Measurements from ENCODE around the gene HUS1.
"Not testable (repeated sequence)": the region's sequence is repeated elsewhere in the genome, so short reads cannot be mapped to it uniquely, and the experiment has no call there.

HUS1 gene

DNA sequence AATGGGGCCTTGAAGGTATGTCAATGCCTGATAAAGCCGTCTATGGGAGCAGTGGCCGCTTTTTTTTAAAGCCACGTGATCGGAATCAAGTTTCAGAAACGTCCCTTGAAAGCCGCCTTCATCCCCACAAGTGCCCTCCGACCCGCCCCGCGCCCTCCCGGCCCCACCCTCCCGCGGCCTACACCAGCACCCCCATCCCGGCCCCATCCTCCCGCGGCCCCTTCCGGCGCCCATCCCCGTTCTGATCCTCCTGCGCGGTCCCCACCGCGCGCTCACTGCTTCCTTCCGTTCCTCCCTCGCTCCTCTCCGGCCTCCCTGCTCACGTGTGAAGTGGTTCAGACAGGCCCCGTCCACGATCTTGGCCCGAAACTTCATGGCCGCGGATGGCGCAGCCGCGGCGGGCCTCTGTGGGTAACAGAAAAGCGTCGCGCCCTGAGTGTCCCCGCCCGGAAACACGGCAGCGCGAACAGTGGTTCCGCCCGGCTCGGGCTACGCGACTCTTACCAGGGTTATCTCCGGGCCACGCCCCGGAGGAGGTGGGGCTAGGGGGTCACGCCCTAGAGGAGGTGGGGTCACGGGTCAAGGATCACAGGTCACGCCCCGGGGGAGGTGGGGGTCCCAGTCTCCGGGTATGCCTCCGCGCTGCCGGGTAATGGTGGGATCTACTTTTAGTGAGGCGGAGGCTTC is at the start of gene HUS1:
Gene HUS1 (minus strand): TSS at position 471 of the 687 bp plus-strand sequence. CDS start 96 bp downstream, at position 375.
- peak; percentile 94 to 95 for DNase-seq

DNA sequence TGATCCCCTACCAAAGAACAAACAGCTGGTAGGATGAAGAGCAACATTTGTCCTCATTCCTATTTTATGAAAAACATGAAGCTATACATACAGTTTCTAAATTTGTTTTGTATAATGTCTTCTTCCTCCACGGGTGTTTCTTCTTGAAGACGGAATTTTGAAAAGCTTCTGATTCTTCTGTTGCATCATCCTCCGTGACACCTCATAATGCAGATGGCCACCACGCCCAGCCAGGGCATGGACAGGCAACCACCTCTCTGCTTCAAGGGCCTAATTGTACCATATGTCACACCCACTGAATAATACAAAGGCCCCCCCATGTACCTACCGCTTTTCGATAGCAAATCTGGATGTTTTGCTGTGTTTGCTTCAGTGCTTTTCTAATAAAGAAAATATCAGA is 49.5 kb upstream of the HUS1 start, which contains the start of gene SUN3:
Gene SUN3 (minus strand): TSS at position 170 of the 400 bp plus-strand sequence. CDS start 169 bp downstream, at position 1.
- DNase-seq, result no peak

DNA sequence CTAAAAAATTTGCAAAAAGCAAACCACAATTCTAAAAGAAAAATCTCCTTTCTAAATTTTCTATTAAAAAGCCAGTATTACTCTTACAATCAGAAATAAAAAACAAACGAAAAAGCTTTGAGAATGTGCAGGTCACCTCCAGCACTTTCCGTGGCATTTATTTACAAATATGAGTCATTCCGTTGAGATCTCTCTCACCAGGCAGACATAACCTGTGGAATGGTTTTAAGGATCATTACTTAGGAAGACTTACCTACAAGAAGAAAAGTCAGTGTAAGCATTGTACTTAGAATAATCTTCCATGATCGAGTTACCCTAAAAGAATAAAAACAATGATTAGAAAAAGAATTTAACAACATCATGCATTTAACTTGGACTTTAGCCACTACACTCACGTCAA is 46.2 kb upstream of the HUS1 start:
- no peak for DNase-seq

DNA sequence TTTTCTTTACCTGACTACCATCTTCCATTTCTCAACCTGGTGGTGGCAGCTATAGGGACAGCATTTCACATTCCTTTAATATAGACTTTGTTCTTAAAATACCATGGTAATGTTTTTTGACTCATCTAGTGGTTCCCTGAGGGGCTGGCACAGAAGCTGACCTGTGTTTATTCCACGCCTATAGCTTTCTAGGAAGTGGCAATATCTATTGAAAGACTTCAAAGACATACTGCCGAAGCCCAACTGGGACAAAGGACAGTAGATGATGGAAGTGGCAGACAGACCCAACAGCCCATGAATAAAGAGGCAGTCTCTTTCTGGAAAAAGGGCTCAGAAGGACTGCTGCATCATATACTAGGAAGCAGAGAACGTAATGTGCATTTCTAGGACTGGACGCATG is 38.3 kb upstream of the HUS1 start:
- DNase-seq, result no peak

DNA sequence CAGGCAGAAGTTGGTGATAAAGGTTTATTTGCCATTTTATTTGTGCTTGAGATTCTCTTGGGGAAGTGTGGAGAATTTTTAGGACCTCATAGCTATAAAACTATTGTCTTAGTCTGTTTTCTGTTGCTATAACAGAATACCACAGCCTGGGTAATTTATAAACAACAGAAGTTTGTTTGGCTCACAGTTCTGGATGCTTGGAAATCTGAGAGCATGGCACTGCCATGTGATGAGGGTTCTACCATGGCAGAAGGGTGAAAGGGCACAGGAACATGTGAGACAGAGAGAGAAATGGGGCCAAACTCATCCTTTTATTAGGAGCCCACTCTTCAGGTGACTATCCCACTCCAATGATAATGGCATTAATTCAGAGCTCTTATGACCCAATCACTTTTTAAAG is 37.2 kb upstream of the HUS1 start:
- DNase-seq, result no peak

DNA sequence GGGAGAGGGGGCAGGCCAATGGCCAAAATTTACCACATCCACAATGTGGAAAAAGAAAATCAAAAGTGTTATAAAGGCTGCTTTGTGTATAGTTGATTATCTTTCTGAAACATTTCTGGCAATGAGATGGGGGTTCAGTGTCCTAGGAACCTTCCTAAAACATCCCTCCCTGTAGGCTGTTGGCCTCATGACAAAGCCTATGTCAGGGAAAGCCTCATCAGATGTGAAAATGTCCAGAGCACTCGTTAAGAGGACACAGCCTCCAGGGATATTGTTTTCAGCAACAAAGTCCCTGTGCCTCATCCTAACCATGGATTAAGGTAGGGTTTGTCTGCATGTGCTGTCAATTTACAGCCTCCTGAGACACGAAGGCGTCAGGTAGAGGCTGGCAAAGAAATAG is 32.5 kb upstream of the HUS1 start:
- no peak for DNase-seq

DNA sequence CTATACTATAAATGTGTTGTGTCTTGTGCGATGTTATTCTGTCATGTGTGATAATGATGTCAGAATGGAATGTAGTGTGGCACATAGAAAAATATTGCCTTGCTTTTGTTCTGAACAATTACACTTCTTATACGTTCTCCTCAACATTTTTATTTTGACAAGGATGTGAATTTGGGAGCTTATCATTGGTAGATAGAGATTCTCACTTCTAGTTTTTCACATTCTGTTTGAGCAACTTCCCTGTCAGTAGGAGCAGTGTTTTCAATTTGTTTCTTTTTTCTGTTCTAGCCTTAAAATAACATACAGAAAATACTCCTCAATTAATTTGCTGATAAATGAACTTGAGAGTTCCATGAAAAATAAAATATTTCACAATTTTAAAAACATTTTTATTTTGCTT is 31.9 kb upstream of the HUS1 start:
- no peak for DNase-seq

DNA sequence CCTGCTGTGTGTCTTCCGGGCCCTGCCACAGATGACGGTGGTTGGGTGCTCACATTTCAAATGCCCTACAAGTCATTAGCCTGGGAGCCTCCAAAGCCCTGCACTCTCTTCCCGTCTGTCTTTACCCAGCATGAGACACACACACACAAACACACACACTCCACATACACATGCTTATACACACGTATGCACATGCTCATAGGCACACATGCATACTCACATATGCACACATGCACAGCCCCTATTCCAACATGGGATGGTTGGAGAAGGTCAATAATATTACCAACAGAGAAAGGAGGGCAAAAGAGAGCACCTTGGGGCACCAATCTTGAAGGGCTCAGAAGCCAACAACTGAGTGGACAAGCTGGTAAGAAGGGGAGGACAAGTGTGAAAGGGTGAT is 30.5 kb upstream of the HUS1 start:
- DNase-seq, result no peak

DNA sequence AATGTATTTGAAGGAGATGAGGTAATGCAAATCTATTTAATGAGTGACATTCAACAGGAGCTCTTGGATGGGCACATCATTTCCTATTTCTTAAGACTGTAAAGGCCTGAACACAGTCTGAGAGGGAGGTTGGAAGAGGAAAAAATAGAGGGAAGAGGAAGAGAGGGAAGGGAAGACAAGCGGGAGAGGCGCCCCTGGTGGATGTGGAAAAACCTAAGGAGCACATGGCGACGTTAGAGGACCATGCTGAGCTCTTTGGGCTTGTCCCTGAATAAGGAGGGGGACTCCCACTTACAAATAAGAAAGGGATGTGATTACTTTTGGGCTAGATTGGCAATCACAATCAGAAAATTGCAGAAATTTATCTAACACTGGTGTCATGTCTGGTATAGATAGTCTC is 29.8 kb upstream of the HUS1 start:
- DNase-seq, result no peak

DNA sequence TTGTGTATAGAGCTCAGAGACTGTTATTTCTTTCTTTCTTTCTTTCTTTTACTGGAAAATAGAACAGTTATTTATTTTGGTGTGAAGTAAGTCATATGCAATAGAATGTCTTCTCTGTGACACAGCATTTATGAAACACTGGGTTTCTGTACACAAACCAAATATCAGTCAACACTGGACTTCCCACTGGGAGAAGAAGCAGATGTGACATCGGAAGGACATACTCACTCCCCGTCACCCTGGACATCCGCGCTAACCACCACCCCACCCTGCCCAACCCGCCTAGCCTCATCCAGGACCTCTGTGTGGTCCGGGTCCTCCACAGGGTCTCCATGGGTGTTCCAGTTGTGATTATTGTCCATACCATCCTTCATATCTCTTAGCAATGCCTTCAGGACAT is 27.5 kb upstream of the HUS1 start:
- DNase-seq, result no peak

DNA sequence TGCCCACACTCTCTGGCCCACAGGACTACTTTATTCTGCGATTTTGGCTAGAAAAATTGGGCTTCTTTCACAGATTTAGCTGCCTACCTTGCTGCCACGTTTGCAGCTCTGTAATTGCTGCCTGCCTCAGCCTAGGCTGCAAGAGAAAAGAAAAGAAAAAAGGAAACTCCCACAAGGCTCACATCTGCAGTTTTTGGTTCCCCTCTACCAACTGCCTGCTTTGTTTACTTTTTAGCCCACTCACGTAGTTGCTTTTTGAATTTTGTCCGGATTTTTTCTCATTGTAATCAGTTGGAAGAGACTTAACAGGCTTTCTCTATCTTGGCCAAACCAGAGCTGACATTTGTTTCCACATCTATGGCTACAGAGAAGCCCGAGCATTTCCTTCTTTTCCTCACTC is 25.2 kb upstream of the HUS1 start:
- DNase-seq, result no peak

DNA sequence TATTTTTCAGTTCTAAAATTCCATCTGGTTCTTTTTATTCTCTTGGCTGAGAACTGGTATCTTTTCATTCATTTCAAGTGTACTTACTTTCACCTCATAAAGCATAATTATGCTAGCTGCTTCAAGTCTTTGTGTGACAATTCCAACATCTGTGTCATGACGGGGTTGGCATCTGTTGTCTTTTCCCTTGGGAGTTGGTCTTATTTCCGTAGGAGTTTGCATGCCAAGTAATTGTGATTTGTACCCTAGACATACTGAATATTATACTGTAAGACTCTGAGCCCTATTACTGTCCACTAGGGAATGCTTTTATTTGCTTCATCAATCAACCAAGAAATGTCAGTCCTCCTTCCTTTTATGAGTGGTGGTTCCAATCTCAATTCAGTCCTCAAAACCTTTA is 24.6 kb upstream of the HUS1 start:
- no peak for DNase-seq

DNA sequence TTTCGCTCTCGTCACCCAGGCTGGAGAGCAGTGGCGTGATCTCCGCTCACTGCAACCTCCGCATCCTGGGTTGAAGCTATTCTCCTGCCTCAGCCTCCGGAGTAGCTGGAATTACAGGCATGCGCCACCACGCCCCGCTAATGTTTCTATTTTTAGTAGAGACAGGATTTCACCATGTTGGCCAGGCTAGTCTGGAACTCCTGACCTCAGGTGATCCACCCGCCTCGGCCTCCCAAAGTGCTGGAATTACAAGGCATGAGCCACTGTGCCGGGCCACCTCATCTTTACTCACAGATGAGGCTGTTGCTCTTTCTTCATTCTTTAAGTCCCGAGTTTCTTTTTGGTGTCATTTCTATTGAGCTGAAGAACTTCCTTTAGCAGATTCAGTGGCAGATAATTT is 20.7 kb upstream of the HUS1 start:
- DNase-seq, result not testable (repeated sequence)

DNA sequence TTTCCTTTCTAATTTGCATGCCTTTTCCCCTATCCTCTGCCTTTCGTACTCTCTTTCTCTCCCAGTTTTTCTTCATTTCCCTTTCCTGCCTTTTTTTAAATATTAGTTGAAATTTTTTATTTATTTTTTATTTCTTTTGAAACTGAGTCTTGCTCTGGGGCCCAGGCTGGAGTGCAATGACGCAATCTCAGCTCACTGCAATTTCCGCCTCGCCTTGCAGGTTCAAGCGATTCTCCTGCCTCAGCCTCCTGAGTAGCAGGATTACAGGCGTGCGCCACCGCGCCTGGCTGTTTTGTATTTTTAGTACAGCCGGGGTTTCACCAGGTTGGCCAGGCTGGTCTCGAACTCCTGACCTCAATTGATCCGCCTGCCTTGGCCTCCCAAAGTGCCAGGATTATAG is 20.0 kb upstream of the HUS1 start:
- DNase-seq, result no peak

DNA sequence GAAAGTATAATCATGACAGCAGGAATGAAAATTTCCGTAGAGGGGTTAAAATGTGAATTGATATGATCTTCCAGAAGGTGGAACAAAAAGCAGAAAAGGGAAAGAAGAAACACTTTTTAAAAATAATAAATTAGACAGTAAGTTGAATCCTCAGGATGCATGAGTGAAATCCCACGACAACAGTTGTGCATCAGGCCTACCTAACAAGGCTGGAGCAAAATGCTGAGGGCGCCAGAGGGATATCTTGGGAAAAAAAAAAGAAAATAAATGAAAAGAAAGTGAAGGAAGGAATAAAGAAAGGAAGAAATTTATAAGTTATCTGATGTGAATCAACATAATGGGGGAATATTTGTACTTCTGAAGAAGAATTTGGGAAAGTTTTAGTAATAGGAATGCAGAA is 13.0 kb upstream of the HUS1 start:
- no peak for DNase-seq

DNA sequence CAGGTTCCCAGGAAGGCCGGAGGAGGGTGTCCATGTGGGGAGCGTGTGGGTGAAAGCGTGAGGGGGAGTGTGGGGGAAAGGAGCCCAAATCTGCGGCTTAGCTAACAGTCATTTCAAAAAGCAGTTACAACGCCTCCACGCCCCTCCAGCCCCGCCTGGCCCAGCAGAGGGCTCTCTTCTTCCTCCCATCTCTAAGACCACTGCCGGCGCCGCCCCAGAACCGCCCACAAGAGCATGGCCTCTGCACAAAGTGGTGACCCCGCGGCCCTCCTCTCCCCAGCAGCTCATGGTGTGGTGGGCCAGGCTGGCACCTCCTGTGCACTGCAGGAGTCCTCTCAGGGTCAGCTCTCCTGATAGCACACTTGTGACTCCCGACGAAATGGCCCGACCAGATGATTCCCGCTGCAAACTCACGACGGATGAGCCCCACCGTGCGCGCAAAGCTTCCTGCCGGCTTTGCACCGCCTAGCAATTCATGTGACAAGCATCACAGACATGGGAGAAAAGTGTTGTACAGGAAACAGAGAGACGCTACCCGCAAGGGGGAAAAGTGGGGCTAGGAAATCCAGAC is 12.4 kb upstream of the HUS1 start:
- DNase-seq, result peak; percentile 84 to 88

DNA sequence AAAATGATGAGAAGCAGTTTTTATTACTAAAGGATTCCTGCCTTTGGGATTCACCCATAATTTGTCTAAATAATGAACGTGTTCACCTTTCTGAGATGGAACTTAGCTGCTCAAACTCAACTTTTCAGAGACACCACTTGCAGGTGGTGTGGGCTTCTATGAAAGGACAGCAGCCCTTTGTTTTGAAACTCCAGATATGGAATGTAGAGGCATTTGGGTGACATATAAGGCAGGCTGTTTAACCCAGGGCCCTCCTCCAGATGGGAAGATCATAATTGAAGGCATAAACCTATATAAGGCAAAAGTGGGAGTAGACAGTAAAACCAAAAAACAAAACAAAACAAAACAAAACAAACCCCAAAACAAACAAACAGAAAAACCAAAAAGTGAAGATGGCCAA is 11.9 kb upstream of the HUS1 start:
- DNase-seq, result no peak

DNA sequence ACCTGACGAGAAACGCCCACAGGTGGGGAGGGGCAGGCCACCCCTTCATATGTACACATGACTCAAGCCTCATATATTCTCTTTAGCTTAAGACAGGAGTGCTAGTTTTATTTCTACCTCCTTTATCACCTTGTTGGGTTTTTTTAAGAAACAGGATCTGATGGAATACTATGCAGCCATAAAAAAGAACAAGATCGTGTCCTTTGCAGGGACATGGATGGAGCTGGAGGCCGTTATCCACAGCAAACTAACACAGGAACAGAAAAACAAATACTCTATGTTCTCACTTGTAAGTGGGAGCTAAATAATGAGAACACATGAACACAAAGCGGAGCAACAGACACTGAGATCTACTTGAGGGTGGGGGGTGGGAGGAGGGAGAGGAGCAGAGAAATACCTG is 11.2 kb upstream of the HUS1 start:
- DNase-seq, result no peak

DNA sequence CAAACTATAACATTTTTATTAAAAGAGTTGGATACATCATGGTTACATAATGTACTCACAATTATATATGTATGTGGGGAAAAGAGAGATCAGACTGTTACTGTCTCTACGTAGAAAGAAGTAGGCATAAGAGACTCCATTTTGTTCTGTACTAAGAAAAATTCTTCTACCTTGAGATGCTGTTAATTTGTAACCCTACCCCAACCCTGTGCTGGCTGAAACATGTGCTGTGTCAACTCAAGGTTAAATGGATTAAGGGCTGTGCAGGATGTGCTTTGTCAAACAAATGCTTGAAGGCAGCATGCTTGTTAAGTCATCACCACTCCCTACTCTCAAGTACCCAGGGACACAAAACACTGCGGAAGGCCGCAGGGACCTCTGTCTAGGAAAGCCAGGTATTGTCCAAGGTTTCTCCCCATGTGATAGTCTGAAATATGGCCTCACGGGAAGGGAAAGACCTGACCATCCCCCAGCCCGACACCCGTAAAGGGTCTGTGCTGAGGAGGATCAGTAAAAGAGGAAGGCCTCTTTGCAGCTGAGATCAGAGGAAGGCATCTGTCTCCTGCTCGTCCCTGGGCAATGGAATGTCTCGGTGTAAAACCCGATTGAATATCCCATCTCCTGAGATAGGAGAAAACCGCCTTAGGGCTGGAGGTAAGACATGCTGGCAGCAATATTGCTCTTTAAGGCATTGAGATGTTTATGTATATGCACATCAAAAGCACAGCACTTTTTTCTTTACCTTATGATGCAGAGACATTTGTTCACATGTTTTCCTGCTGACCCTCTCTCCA is 10.4 kb upstream of the HUS1 start:
- not testable (repeated sequence) for DNase-seq

DNA sequence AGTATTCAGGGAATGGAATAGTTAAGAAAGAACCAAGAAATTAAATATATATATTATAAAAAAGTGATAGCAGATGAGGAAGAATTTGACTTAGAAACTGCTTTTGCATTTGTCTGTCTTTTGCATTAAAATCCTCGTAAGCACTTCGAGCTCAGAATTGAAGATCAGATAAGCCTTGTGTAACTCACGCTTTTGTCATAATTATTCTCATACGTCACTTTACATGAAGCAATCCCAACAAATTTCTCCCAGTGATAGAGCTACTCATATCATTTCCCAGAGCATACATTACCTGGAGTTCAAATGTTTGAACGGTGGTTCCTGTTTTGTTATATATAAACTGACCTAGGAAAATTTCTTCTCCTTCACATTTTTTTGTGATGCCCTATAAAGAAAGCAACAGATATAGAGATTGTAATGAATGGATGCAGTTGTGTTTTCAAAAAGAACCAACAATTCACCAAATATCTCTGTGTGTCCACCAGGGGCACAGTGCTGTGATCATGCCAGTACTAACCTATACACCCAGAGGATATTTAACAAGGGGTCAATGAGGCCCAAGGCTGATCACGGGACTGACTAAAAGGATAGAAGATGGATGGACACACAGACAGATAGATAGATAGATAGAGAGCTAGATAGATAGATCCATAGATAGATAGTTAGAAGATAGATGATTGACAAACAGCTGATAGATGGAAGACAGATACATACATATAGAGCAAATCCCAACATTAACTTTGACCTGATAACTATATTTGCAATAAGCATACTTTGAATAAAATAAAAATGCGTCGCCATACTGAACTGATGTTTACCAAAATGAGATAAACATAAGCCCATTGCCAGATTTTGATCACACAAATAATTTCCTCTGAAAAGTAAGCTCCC is 9.3 kb upstream of the HUS1 start:
- no peak for DNase-seq

DNA sequence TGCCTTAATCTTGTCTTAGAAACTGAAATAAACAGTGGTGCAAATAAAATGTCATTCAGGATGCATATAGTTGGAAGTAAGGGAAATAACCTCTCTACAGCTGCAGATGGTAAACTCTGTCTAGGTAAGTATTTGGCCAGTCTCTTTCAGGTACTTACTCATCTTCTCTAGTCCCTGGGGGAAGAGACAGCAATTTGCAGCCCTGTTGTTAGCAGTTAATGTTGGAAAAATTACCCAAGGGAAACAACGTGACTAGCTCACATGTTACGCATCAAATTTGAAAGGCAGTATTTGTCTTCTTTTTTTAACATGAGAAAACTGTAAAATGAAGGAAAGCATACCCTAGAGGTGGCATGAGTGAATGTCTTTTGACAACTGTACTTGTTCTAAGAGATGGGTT is 3.2 kb upstream of the HUS1 start:
- DNase-seq, result no peak

DNA sequence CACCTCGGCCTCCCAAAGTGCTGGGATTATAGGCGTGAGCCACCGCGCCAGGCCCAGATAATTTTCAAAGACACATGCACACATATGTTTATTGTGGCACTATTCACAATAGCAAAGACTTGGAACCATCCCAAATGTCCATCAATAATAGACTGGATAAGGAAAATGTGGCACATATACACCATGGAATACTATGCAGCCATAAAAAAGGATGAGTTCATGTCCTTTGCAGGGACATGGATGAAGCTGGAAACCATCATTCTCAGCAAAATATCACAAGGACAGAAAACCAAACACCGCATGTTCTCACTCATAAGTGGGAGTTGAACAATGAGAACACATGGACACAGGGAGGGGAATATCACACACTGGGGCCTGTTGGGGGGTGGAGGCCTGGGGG is 1.2 kb upstream of the HUS1 start:
- not testable (repeated sequence) for DNase-seq

DNA sequence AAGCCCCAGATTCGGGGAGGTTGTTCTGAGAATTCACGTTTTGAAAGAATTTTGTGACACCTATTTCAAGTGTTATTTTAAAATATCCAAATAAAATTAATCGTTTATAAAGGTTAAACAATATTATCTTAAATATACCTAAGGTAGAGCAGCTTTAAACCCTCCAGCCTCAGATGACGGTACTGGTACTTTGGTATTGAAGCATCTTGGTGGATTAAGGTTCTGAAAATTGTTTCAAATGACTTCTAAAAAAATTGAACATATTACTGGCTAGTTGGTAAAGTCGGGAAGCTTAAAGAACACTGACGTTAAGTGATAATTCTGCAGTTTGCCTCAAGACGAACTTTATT is 392 bp upstream of the HUS1 start:
- no peak for DNase-seq

All from stimulated activated CD4-positive, alpha-beta T cell treated with anti-CD3 and anti-CD28 coated beads, Interleukin-2, amount 100 ng/mL, for 24 hours (primary cell).